Choroid plexus epithelial cell (primary cell): ENCODE results near the gene C5orf24.

ENCODE experiments used
- DNase-seq: peaks from one replicate; pipeline ENCODE4 v3.0.0-alpha.2; 2010; ENCODE audit warnings: low read depth
- H3K4me3 ChIP-seq: 2 replicates; pipeline ENCODE4 v1.5.1; 2011; ENCODE audit warnings: low read depth, mild to moderate bottlenecking, control low read depth, low read length, moderate library complexity
- TF ChIP-seq, protein P1 (sequence below): conservative IDR thresholded peaks from 2 replicates; pipeline ENCODE4 v1.5.1; 2011; ENCODE audit warnings: low read depth, mild to moderate bottlenecking, control low read depth, inconsistent platforms, low read length, moderate library complexity

Gene C5orf24

DNA sequence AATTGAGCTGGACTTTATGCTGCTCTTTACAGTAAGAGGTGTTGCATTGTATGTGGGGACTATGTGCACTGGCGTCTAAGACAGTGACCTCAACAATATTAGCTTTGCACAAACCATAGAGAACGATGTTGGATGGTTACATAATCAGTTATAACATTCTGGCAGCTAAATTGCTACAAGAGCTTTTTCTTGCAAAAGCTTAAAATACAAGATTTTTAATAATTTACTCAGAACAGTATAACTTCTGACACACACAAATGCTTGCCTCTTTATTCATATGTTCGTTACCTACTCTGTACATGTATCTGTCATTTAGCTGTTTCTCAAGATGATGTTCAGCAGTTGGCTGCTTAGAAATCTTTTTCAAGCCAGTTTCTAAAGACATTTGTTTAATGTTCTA lies 11.6 kb downstream of the C5orf24 start:
- no peak overlapping the region for H3K4me3 ChIP-seq
- no peak for DNase-seq
- TF ChIP-seq, protein P1, sequence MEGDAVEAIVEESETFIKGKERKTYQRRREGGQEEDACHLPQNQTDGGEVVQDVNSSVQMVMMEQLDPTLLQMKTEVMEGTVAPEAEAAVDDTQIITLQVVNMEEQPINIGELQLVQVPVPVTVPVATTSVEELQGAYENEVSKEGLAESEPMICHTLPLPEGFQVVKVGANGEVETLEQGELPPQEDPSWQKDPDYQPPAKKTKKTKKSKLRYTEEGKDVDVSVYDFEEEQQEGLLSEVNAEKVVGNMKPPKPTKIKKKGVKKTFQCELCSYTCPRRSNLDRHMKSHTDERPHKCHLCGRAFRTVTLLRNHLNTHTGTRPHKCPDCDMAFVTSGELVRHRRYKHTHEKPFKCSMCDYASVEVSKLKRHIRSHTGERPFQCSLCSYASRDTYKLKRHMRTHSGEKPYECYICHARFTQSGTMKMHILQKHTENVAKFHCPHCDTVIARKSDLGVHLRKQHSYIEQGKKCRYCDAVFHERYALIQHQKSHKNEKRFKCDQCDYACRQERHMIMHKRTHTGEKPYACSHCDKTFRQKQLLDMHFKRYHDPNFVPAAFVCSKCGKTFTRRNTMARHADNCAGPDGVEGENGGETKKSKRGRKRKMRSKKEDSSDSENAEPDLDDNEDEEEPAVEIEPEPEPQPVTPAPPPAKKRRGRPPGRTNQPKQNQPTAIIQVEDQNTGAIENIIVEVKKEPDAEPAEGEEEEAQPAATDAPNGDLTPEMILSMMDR: no peak

DNA sequence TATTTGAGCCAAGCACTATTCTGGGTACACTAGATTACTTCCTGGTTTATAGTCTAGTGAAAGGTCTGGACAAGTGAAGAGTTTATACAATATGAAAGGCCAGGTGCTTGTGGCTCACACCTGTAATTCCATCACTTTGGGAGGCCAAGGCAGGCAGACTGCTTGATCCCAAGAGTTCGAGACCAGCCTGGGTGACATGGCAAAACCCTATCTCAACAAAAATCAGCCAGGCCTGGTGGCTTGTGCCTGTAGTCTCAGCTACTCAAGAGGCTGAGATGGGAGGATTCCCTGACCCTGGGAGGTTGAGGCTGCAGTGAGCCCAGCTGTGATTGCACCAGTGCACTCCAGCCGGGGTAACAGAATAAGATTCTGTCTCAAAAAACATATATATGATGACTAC lies 18.9 kb downstream of the C5orf24 start:
- H3K4me3 ChIP-seq: no peak overlapping the region
- TF ChIP-seq, protein P1: no peak
- DNase-seq: no peak

DNA sequence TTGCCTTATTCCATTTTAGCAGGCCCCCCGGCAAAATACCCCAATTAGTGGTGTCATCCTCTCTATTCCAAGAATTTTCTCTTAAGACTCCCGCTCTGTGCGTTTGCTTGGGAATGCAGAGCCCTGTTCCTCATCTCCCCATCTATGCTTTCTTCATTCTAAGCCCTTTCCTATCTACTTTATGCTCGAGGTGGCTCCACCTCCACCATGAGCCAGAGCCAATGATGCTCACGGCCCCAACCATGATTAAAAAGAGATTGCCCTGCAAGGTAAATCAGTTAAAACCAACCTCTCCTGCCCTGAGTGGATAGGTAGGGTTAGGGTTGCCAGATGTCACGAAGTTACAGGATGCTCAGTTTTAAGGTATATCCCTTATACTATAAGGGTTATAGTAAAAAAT lies 27.7 kb downstream of the C5orf24 start:
- TF ChIP-seq, protein P1: no peak
- H3K4me3 ChIP-seq: no peak overlapping the region
- no peak for DNase-seq

DNA sequence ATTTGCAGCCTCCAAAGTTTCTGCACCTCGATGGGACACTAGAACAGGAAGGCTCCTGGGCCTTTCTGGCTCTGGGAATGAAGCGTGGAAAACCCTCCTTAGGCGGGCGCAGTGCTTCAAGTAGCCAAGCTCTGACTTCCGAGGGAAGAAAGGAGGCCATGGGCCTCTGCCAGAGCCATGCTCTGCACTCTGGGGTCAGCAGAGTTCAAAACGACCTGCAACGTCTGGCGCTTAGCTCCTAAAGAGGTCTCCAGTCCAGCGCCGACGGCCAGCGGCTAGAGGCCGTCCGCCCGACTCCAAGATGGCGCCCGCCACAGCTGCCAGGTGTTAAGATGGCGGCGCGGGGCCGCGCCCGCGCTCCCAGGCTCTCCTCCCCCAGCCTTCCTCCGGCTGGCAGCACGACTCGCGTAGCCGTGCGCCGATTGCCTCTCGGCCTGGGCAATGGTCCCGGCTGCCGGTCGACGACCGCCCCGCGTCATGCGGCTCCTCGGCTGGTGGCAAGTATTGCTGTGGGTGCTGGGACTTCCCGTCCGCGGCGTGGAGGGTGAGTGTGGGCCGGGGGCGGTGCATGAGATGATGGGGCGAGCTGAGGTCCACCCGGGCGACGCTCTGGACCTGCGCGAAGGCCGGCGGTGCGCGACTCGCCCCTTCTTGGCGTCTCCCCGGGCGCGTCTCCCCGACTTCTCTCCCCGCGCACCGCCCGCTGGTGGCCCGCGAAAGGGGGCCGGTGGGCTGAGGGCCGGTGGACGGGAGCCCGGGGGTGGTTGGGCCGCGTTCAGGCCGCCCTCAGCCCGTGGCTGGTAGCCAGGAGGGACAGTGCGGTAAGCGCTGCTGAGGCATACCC lies 28.4 kb downstream of the C5orf24 start, which contains the start of gene TXNDC15:
Gene TXNDC15 (plus strand): TSS at position 385 of the 844 bp plus-strand sequence. CDS start 57 bp downstream, at position 442.
- H3K4me3 ChIP-seq: peak within 1 kb of the TSS; percentile 99
- DNase-seq: peak; percentile 90
- TF ChIP-seq, protein P1: no peak

DNA sequence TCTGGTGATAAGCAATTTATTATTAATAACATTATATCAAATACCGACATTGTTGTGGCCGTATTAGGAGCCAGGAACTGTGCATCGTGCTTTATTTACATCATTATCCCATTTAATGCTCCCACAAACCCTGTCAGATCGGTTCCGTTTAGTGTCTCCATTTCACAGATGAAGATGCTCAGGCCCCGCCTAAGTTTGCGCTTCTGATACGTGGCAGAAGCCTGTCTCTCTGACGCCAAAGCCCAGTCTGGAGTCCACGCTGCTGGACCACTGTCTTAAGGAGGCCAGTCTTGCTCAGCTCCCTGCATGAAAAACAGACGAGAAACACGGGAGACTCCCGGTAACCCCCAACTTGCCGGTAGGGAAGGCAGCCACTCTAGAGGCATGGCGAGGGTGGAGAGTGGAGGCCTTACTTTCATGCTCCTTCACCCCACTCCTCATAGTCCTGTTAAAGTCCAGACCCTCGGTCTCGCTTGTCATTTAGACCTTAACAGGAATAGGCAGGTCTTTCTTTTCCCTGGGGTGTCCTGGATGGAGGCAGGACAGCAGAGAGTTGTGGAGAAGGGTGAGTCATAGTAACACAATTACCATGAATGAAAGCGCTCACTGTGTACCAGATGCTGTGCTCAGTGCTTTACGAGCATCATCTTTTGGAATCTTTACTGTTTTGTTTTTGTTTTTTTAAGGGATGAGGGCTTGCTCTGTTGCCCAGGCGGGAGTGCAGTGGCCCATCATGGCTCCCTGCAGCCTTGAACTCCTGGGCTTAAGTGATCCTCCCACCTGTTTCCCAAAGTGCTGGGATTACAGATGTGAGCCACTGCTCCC lies 29.3 kb downstream of the C5orf24 start:
- DNase-seq: peak; percentile 95
- peak overlapping the region; percentile 99 for H3K4me3 ChIP-seq
- TF ChIP-seq, protein P1: no peak

DNA sequence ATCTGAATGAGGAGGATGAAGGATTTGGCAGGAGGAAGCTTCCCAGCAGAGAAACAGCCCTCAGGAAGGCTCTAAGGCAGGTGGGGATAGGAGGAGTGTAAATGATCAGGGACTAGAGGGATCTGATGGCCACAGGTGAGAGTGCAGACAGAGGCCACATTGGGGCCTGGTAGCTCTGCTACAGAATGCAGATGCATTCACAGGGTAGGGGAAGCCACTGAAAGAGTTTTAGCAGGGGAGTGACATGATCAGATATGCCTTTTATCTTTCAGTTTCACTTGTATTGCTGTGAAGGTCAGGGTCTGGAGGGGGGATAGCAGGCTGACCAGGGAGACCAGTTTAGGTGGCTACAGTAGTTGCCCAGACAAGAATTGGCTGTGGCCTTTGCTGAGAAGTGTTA lies 31.4 kb downstream of the C5orf24 start:
- no peak for DNase-seq
- TF ChIP-seq, protein P1: no peak
- H3K4me3 ChIP-seq: no peak overlapping the region
